SK-N-SH (cell line): ENCODE measurements around the gene AKR1D1. TPM values are rescaled to one million over a fixed set of nuclear protein-coding genes. Genes with fewer than 3 reads are reported as not detected.

ENCODE experiments used
- CTCF ChIA-PET: fragments of 300-600, 350-600 bp; formaldehyde crosslinking; extraction: SDS; loops from one replicate; lab custom pipeline; 2021; lab: Yijun Ruan, JAX
- POLR2A ChIA-PET: fragments of 350-600 bp; sonication (Branson Sonifier 250); formaldehyde crosslinking; extraction: SDS; loops from one replicate; lab custom pipeline; 2020; ENCODE audit warnings: antibody characterized with exemption, inconsistent platforms; lab: Yijun Ruan, JAX
- DNase-seq: peaks from one replicate; pipeline ENCODE4 v3.0.0; 2012
- H2AFZ ChIP-seq: fragments of 200-600 bp; sonication (generic); 2 replicates; pipeline ENCODE4 v1.8.1; 2016; ENCODE audit warnings: antibody characterized with exemption, mild to moderate bottlenecking, low read depth
- H3F3A ChIP-seq: fragments of 200-600 bp; sonication (generic); replicated peaks from 2 replicates; pipeline ENCODE3; 2016; ENCODE audit warnings: antibody characterized with exemption, mild to moderate bottlenecking; ENCODE audit not compliant: insufficient read depth
- H3K27ac ChIP-seq, 2 experiments: fragments of 200-500 bp in 1 of 2; fragments of 200-600 bp in 1 of 2; sonication (Bioruptor generic) in 1 of 2; sonication (generic), shearing (Covaris generic) in 1 of 2; 2 replicates each; pipeline versions ENCODE4 v1.5.1 to v1.6.1; 2014 to 2016; ENCODE audit warnings: low read depth in 2 of 2, inconsistent platforms in 1 of 2, low read length in 1 of 2, mild to moderate bottlenecking in 1 of 2, mixed read lengths in 1 of 2
- H3K27me3 ChIP-seq: fragments of 200-600 bp; sonication (generic), shearing (Covaris generic); 2 replicates; pipeline ENCODE4 v1.6.1; 2016; ENCODE audit warnings: mixed run types; ENCODE audit not compliant: insufficient read depth
- H3K36me3 ChIP-seq, 2 experiments: fragments of 200-500 bp in 1 of 2; fragments of 200-600 bp in 1 of 2; sonication (Bioruptor generic) in 1 of 2; sonication (generic) in 1 of 2; replicated peaks in 1 of 2; 2 replicates each; pipeline versions ENCODE3 to v1.5.1; 2014 to 2016; ENCODE audit warnings: low read length in 1 of 2, mild to moderate bottlenecking in 1 of 2; ENCODE audit not compliant: insufficient read depth in 2 of 2, control insufficient read depth in 1 of 2
- H3K4me1 ChIP-seq, 2 experiments: fragments of 200-500 bp in 1 of 2; fragments of 200-600 bp in 1 of 2; sonication (Bioruptor generic) in 1 of 2; sonication (generic), shearing (Covaris generic) in 1 of 2; 2 replicates each; pipeline versions ENCODE4 v1.5.1 to v1.6.1; 2014 to 2016; ENCODE audit warnings: low read depth in 1 of 2, low read length in 1 of 2, mixed run types in 1 of 2; ENCODE audit not compliant: insufficient read depth in 2 of 2, control insufficient read depth in 1 of 2
- H3K4me2 ChIP-seq: fragments of 200-600 bp; sonication (generic), shearing (Covaris generic); 2 replicates; pipeline ENCODE4 v1.6.1; 2017; ENCODE audit warnings: mixed run types
- H3K4me3 ChIP-seq, 2 experiments: fragments of 200-500 bp in 1 of 2; fragments of 200-600 bp in 1 of 2; sonication (Bioruptor generic) in 1 of 2; sonication (generic), shearing (Covaris generic) in 1 of 2; 2 replicates each; pipeline versions ENCODE4 v1.5.1 to v1.8.1; 2014 to 2016; ENCODE audit warnings: low read depth in 2 of 2, inconsistent platforms in 1 of 2, low read length in 1 of 2, mild to moderate bottlenecking in 1 of 2, mixed read lengths in 1 of 2, moderate library complexity in 1 of 2
- H3K79me2 ChIP-seq: fragments of 200-600 bp; sonication (generic); 2 replicates; pipeline ENCODE4 v1.8.1; 2017; ENCODE audit warnings: mild to moderate bottlenecking; ENCODE audit not compliant: insufficient read depth
- H3K9ac ChIP-seq: fragments of 200-600 bp; sonication (generic); 2 replicates; pipeline ENCODE4 v1.6.1; 2017; ENCODE audit warnings: mixed run types
- H3K9me2 ChIP-seq: fragments of 200-600 bp; sonication (generic); 2 replicates; pipeline ENCODE4 v1.6.1; 2017; ENCODE audit warnings: mixed run types
- H3K9me3 ChIP-seq: fragments of 200-600 bp; sonication (generic); 2 replicates; pipeline ENCODE4 v1.6.1; 2017; ENCODE audit warnings: mixed run types, mild to moderate bottlenecking, moderate library complexity
- H4K20me1 ChIP-seq: fragments of 200-600 bp; sonication (generic); 2 replicates; pipeline ENCODE4 v1.6.1; 2017; ENCODE audit warnings: mild to moderate bottlenecking, mixed run types; ENCODE audit not compliant: insufficient read depth
- EP300 ChIP-seq, 2 experiments: IDR thresholded peaks; 2 replicates each; pipeline versions ENCODE4 v1.4.0 to v1.6.1; 2012; ENCODE audit warnings: borderline replicate concordance in 1 of 2, low read depth in 1 of 2, low read length in 1 of 2
- GATA2 ChIP-seq: sonication (generic); formaldehyde crosslinking; IDR thresholded peaks from 2 replicates; pipeline ENCODE4 v1.5.0; 2020; ENCODE audit warnings: mild to moderate bottlenecking, missing genetic modification reagents
- JUND ChIP-seq: IDR thresholded peaks from 2 replicates; pipeline ENCODE4 v1.4.0; 2012
- RCOR1 ChIP-seq: fragments of 150-350 bp; IDR thresholded peaks from 2 replicates; pipeline ENCODE4 v1.6.1; 2017; ENCODE audit warnings: antibody characterized with exemption, low read length
- RXRA ChIP-seq: IDR thresholded peaks from 2 replicates; pipeline ENCODE4 v1.4.0; 2012; ENCODE audit warnings: low read depth, mild to moderate bottlenecking, borderline replicate concordance
- TAF1 ChIP-seq: IDR thresholded peaks from 2 replicates; pipeline ENCODE4 v1.6.1; 2012; ENCODE audit warnings: low read depth, mild to moderate bottlenecking, low read length, moderate library complexity, borderline replicate concordance
- TCF12 ChIP-seq: IDR thresholded peaks from 2 replicates; pipeline ENCODE4 v1.4.0; 2012
- WGBS: methylation state at CpG from one replicate; pipeline ENCODE4 v1.1.6; 2017; ENCODE audit warnings: low lambda C conversion rate; 5-methylcytosine and 5-hydroxymethylcytosine counted together
- polyA plus RNA-seq, 3 experiments: library from polyadenylated mRNA; depleted of rRNA; stranded (reverse); fragments of >200 nt; gene quantifications; 2 replicates each; pipeline ENCODE4 v1.2.3, GENCODE V29; 2012
- TF ChIP-seq, protein P1 (sequence below): IDR thresholded peaks from 2 replicates; pipeline ENCODE4 v1.6.1; 2012; ENCODE audit warnings: mild to moderate bottlenecking, low read depth, low read length, moderate library complexity
- TF ChIP-seq, protein P2 (sequence below): fragments of 150-350 bp; IDR thresholded peaks from 2 replicates; pipeline ENCODE4 v1.6.1; 2016; ENCODE audit warnings: mild to moderate bottlenecking, low read depth, low read length
- TF ChIP-seq, protein P3 (sequence below): IDR thresholded peaks from 2 replicates; pipeline ENCODE4 v1.4.0; 2012; ENCODE audit warnings: low read depth, borderline replicate concordance

The AKR1D1 gene
- polyA plus RNA-seq, 1 of the 3 experiments (the other 2 are of a cell fraction), result not detected

GRCh38 chr7:138029941-138030340, 46.3 kb upstream of the AKR1D1 start:
- Histone ChIP-seq H3K4me2 (no peak overlapping the region), H3F3A (no peaks in the 10 kb centered on the region), H2AFZ (no peak overlapping the region), H3K9ac (no peak overlapping the region), H3K4me1 (no peaks in the 10 kb centered on the region), H3K9me3 (no peaks in the 10 kb centered on the region), H3K4me3 (no peak overlapping the region), H3K36me3 (no peaks in the 10 kb centered on the region), H3K27ac (no peak overlapping the region), H3K79me2 (no peaks in the 10 kb centered on the region), H4K20me1 (no peaks in the 10 kb centered on the region), H3K9me2 (no peaks in the 10 kb centered on the region), H3K27me3 (no peaks in the 10 kb centered on the region; the same call in 1 of the 2 replicates)
- TF ChIP-seq RXRA, result no peak
- peak in 1 of 2 experiments; percentile 36; a peak in 1 of 4 replicates for TF ChIP-seq EP300 (IDR thresholded peaks at IDR 0.05; ENCODE audit: borderline replicate concordance in 1 of 2, low read depth in 1 of 2, low read length in 1 of 2)
- peak; percentile 85; the same call in 1 of the 2 replicates for TF ChIP-seq RCOR1
- TF ChIP-seq, protein P1, sequence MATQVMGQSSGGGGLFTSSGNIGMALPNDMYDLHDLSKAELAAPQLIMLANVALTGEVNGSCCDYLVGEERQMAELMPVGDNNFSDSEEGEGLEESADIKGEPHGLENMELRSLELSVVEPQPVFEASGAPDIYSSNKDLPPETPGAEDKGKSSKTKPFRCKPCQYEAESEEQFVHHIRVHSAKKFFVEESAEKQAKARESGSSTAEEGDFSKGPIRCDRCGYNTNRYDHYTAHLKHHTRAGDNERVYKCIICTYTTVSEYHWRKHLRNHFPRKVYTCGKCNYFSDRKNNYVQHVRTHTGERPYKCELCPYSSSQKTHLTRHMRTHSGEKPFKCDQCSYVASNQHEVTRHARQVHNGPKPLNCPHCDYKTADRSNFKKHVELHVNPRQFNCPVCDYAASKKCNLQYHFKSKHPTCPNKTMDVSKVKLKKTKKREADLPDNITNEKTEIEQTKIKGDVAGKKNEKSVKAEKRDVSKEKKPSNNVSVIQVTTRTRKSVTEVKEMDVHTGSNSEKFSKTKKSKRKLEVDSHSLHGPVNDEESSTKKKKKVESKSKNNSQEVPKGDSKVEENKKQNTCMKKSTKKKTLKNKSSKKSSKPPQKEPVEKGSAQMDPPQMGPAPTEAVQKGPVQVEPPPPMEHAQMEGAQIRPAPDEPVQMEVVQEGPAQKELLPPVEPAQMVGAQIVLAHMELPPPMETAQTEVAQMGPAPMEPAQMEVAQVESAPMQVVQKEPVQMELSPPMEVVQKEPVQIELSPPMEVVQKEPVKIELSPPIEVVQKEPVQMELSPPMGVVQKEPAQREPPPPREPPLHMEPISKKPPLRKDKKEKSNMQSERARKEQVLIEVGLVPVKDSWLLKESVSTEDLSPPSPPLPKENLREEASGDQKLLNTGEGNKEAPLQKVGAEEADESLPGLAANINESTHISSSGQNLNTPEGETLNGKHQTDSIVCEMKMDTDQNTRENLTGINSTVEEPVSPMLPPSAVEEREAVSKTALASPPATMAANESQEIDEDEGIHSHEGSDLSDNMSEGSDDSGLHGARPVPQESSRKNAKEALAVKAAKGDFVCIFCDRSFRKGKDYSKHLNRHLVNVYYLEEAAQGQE, result no peak
- TF ChIP-seq, protein P2, sequence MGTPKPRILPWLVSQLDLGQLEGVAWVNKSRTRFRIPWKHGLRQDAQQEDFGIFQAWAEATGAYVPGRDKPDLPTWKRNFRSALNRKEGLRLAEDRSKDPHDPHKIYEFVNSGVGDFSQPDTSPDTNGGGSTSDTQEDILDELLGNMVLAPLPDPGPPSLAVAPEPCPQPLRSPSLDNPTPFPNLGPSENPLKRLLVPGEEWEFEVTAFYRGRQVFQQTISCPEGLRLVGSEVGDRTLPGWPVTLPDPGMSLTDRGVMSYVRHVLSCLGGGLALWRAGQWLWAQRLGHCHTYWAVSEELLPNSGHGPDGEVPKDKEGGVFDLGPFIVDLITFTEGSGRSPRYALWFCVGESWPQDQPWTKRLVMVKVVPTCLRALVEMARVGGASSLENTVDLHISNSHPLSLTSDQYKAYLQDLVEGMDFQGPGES, result no peak
- no peak for TF ChIP-seq TCF12
- peak; percentile 66 for TF ChIP-seq GATA2 (CRISPR knock-in tag)
- TF ChIP-seq JUND, result no peak
- no peak for TF ChIP-seq TAF1
- TF ChIP-seq, protein P3, sequence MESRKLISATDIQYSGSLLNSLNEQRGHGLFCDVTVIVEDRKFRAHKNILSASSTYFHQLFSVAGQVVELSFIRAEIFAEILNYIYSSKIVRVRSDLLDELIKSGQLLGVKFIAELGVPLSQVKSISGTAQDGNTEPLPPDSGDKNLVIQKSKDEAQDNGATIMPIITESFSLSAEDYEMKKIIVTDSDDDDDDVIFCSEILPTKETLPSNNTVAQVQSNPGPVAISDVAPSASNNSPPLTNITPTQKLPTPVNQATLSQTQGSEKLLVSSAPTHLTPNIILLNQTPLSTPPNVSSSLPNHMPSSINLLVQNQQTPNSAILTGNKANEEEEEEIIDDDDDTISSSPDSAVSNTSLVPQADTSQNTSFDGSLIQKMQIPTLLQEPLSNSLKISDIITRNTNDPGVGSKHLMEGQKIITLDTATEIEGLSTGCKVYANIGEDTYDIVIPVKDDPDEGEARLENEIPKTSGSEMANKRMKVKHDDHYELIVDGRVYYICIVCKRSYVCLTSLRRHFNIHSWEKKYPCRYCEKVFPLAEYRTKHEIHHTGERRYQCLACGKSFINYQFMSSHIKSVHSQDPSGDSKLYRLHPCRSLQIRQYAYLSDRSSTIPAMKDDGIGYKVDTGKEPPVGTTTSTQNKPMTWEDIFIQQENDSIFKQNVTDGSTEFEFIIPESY, result no peak
- WGBS, result 21% methylated on average over 2 of the region's 2 CpGs
- POLR2A ChIA-PET, result no interaction called here
- no peak for DNase-seq
- CTCF ChIA-PET, result interaction anchor here (0.6 to 2.6 kb wide), 5 partner anchors 21 to 1524 kb away, joined by 3 to 10 read pairs (median 3); no protein-coding TSS in a partner anchor
